Stimulated activated CD4-positive, alpha-beta T cell treated with anti-CD3 and anti-CD28 coated beads, TNF-alpha, amount 100 ng/mL, for 1 hour (primary cell): ENCODE results near the gene CRNN.

Source experiments
- DNase-seq, 3 donors: peaks; one replicate each; pipeline ENCODE4 v3.0.0-alpha.2; 2020; ENCODE audit warnings: low read depth in 3 of 3, low spot score in 1 of 3

Gene CRNN

GRCh38 chr1:152413909-152414308 lies at the start of gene CRNN:
TSS of gene CRNN (minus strand) at chr1:152414263. CDS start at chr1:152412233, 2,030 bp downstream.
- no peak for DNase-seq

- DNase-seq: no peak
Measured at GRCh38 chr1:152462636-152463035, 48.6 kb upstream of the CRNN start.

- peak; percentile 10 to 25 (median 18) for DNase-seq
Measured at GRCh38 chr1:152461544-152461943, 47.5 kb upstream of the CRNN start.

GRCh38 chr1:152460529-152460899 lies 46.5 kb upstream of the CRNN start:
- DNase-seq: no peak

GRCh38 chr1:152459596-152460528 lies 45.8 kb upstream of the CRNN start:
- DNase-seq: peak; percentile 38 to 59 (median 44)

GRCh38 chr1:152458384-152459185 lies 44.5 kb upstream of the CRNN start:
- DNase-seq: peak; percentile 29 to 73 (median 61)

GRCh38 chr1:152457561-152457960 lies 43.5 kb upstream of the CRNN start:
- DNase-seq: no peak

GRCh38 chr1:152457071-152457470 lies 43.0 kb upstream of the CRNN start:
- no peak for DNase-seq

- no peak for DNase-seq
Measured at GRCh38 chr1:152451254-152451653, 37.2 kb upstream of the CRNN start.

GRCh38 chr1:152449661-152450060 lies 35.6 kb upstream of the CRNN start:
- DNase-seq: no peak

- DNase-seq: no peak
Measured at GRCh38 chr1:152448496-152448895, 34.4 kb upstream of the CRNN start.

GRCh38 chr1:152448095-152448494 lies 34.0 kb upstream of the CRNN start:
- no peak for DNase-seq

- no peak for DNase-seq
Measured at GRCh38 chr1:152447484-152447883, 33.4 kb upstream of the CRNN start.

- DNase-seq: no peak
Measured at GRCh38 chr1:152444045-152444444, 30.0 kb upstream of the CRNN start.

GRCh38 chr1:152442765-152443164 lies 28.7 kb upstream of the CRNN start:
- no peak for DNase-seq

GRCh38 chr1:152442301-152442700 lies 28.2 kb upstream of the CRNN start:
- DNase-seq: no peak

- DNase-seq: no peak
Measured at GRCh38 chr1:152441756-152442155, 27.7 kb upstream of the CRNN start.

GRCh38 chr1:152440635-152441471 lies 26.8 kb upstream of the CRNN start:
- peak; percentile 25 to 35 (median 34) for DNase-seq

- no peak for DNase-seq
Measured at GRCh38 chr1:152436593-152437496, 22.8 kb upstream of the CRNN start.

- DNase-seq: no peak
Measured at GRCh38 chr1:152427458-152427857, 13.4 kb upstream of the CRNN start.
